MM.1S (cell line): Measurements from ENCODE around the gene EEF1AKMT1.

Experiments used
- CTCF ChIP-seq: fragments of 300-600 bp; sonication (generic); IDR thresholded peaks from 2 replicates; pipeline ENCODE4 v1.5.1; 2016; ENCODE audit warnings: antibody characterized with exemption, low read length, mixed read lengths
- EZH2 ChIP-seq: fragments of 300-600 bp; sonication (generic); optimal IDR thresholded peaks from 2 replicates; pipeline ENCODE3; 2017; ENCODE audit warnings: low read depth, mild to moderate bottlenecking, antibody characterized with exemption, low read length, mixed read lengths

GRCh38 chr13:20801707-20802106 lies 27.9 kb upstream of the EEF1AKMT1 start:
- TF ChIP-seq CTCF: no peak
- TF ChIP-seq EZH2: no peak
